Measurements from ENCODE around the gene SPATA9. TPM values are rescaled to one million over a fixed set of nuclear protein-coding genes. Genes with fewer than 3 reads are reported as not detected.
"Not testable (repeated sequence)": the region's sequence is repeated elsewhere in the genome, so short reads cannot be mapped to it uniquely, and the experiment has no call there.

Gene SPATA9
- total RNA-seq, 1 experiment from 2014 or later: not detected

GRCh38 chr5:95707055-95707454 lies 24.3 kb upstream of the SPATA9 start:
- no TSS peak for BruUV-seq (replicated peaks)
- ATAC-seq: no peak
- H4K20me1 ChIP-seq (ENCODE audit: insufficient read depth): no peaks in the 10 kb centered on the region
- ChIA-PET POLR2A (no interaction called here), CTCF (no interaction called here), RAD21 (ENCODE audit: low non-redundant PET in 1 of 2, low total read pairs in 2 of 2, uncharacterized antibody in 2 of 2, unreplicated experiment in 2 of 2) (no interaction called here)
- H3K79me2 ChIP-seq (ENCODE audit: insufficient read depth, low read length): no peaks in the 10 kb centered on the region
- no peak overlapping the region for H2AFZ ChIP-seq (ENCODE audit: low read depth, low read length, poor library complexity, severe bottlenecking)
- no peaks in the 10 kb centered on the region for H3K27me3 ChIP-seq (ENCODE audit: insufficient read depth, low read length)
- H3K4me1 ChIP-seq (ENCODE audit: control insufficient read depth in 1 of 2, insufficient read depth in 2 of 2, low read length in 2 of 2): peaks cover 31 to 33% of the 10 kb centered on the region in 2 experiments
- intact Hi-C loops (cut with micrococcal nuclease): loop anchor here (1.0 kb wide), 1 partner anchor 45 kb away; no protein-coding TSS in a partner anchor
- no peaks in the 10 kb centered on the region for H3K9me2 ChIP-seq (ENCODE audit: insufficient read depth)
- H3K36me3 ChIP-seq (ENCODE audit: control insufficient read depth in 1 of 2, insufficient read depth in 2 of 2, low read length in 2 of 2): no peaks in the 10 kb centered on the region
- H3K4me2 ChIP-seq (ENCODE audit: low read length): no peak overlapping the region
- H3K9me3 ChIP-seq (ENCODE audit: control insufficient read depth in 1 of 2, insufficient read depth in 1 of 2, low read depth in 1 of 2, low read length in 2 of 2): no peaks in the 10 kb centered on the region
- no peak for DNase-seq (ENCODE audit: low read depth, low spot score)
- H3K27ac ChIP-seq (ENCODE audit: low read depth, low read length): no peak overlapping the region
- no peak overlapping the region for H3K9ac ChIP-seq (ENCODE audit: low read length)
- no peak for TF ChIP-seq JUND (IDR thresholded peaks at IDR 0.05)
- TF ChIP-seq ATF3 (IDR thresholded peaks at IDR 0.05): no peak
- no peak for TF ChIP-seq CEBPB (IDR thresholded peaks at IDR 0.05; ENCODE audit: low read depth)
- TF ChIP-seq ZBTB33 (IDR thresholded peaks at IDR 0.05; ENCODE audit: extremely low read depth, insufficient replicate concordance, low read length): no peak
- no peak overlapping the region for H3K4me3 ChIP-seq (replicated peaks in 1 of 2; ENCODE audit: low read depth in 1 of 2, low read length in 2 of 2)

GRCh38 chr5:95706196-95706595 lies 23.4 kb upstream of the SPATA9 start:
- H4K20me1 ChIP-seq (ENCODE audit: insufficient read depth); H3K9ac ChIP-seq (ENCODE audit: low read length); H3K9me2 ChIP-seq (ENCODE audit: insufficient read depth); BruUV-seq (replicated peaks); intact Hi-C loops (cut with micrococcal nuclease); RAD21 ChIA-PET (ENCODE audit: low non-redundant PET in 1 of 2, low total read pairs in 2 of 2, uncharacterized antibody in 2 of 2, unreplicated experiment in 2 of 2); H3K27ac ChIP-seq (ENCODE audit: low read depth, low read length); ATAC-seq; POLR2A ChIA-PET; H3K4me3 ChIP-seq (replicated peaks in 1 of 2; ENCODE audit: low read depth in 1 of 2, low read length in 2 of 2); H3K9me3 ChIP-seq (ENCODE audit: control insufficient read depth in 1 of 2, insufficient read depth in 1 of 2, low read depth in 1 of 2, low read length in 2 of 2); H3K79me2 ChIP-seq (ENCODE audit: insufficient read depth, low read length); DNase-seq (ENCODE audit: low read depth, low spot score); H3K4me2 ChIP-seq (ENCODE audit: low read length); CTCF ChIA-PET; H3K36me3 ChIP-seq (ENCODE audit: control insufficient read depth in 1 of 2, insufficient read depth in 2 of 2, low read length in 2 of 2); H3K27me3 ChIP-seq (ENCODE audit: insufficient read depth, low read length): not testable (repeated sequence)
- H3K4me1 ChIP-seq (ENCODE audit: control insufficient read depth in 1 of 2, insufficient read depth in 2 of 2, low read length in 2 of 2): peaks cover 22 to 24% of the 10 kb centered on the region in 2 experiments
- H2AFZ ChIP-seq (ENCODE audit: low read depth, low read length, poor library complexity, severe bottlenecking): peak overlapping the region; percentile 41

Measured in HCT116 (cell line).